H1 (cell line): ENCODE results near the gene NUDT6. TPM values are rescaled to one million over a fixed set of nuclear protein-coding genes. Genes with fewer than 3 reads are reported as not detected.

ENCODE experiments used
- BCL11A ChIP-seq, 2 experiments: IDR thresholded peaks; one replicate each; pipeline ENCODE4 v1.6.1; 2011; ENCODE audit warnings: low read depth in 2 of 2, low read length in 2 of 2, mild to moderate bottlenecking in 2 of 2
- BRCA1 ChIP-seq: IDR thresholded peaks from 2 replicates; pipeline ENCODE4 v1.6.1; 2012; ENCODE audit warnings: low read depth, low read length, improper control_type of control experiment
- GABPA ChIP-seq: IDR thresholded peaks from 2 replicates; pipeline ENCODE4 v1.6.1; 2011; ENCODE audit warnings: mild to moderate bottlenecking, low read length, moderate library complexity, borderline replicate concordance; ENCODE audit not compliant: insufficient read depth
- GTF2F1 ChIP-seq: IDR thresholded peaks from 2 replicates; pipeline ENCODE4 v1.6.1; 2012; ENCODE audit warnings: low read depth, low read length, improper control_type of control experiment, borderline replicate concordance
- NANOG ChIP-seq: IDR thresholded peaks from 2 replicates; pipeline ENCODE4 v1.6.1; 2011; ENCODE audit warnings: low read length, low read depth, mild to moderate bottlenecking, inconsistent platforms; ENCODE audit not compliant: insufficient read depth, poor library complexity, severe bottlenecking
- POLR2A ChIP-seq, 2 experiments: IDR thresholded peaks; 1 replicate in 1 of 2; 2 replicates in 1 of 2; pipeline ENCODE4 v1.6.1; 2011; ENCODE audit warnings: low read depth in 2 of 2, low read length in 2 of 2, mild to moderate bottlenecking in 2 of 2; ENCODE audit errors: control extremely low read depth in 1 of 2
- RBBP5 ChIP-seq: IDR thresholded peaks from 2 replicates; pipeline ENCODE4 v1.7.1; 2012; ENCODE audit warnings: low read depth, mild to moderate bottlenecking, inconsistent platforms, low read length, moderate library complexity, borderline replicate concordance
- SP1 ChIP-seq: IDR thresholded peaks from 2 replicates; pipeline ENCODE4 v1.6.1; 2011; ENCODE audit warnings: low read depth, low read length
- SP2 ChIP-seq: IDR thresholded peaks from 2 replicates; pipeline ENCODE4 v1.6.1; 2012; ENCODE audit warnings: mild to moderate bottlenecking, low read length, inconsistent platforms
- SRF ChIP-seq: IDR thresholded peaks from 2 replicates; pipeline ENCODE4 v1.6.1; 2011; ENCODE audit warnings: mild to moderate bottlenecking, low read depth, low read length, moderate library complexity
- TAF1 ChIP-seq: IDR thresholded peaks from 2 replicates; pipeline ENCODE4 v1.6.1; 2011; ENCODE audit warnings: mild to moderate bottlenecking, low read depth, low read length
- TAF7 ChIP-seq: optimal IDR thresholded peaks from 2 replicates; pipeline ENCODE3; 2011; ENCODE audit warnings: low read depth, mild to moderate bottlenecking, inconsistent platforms, low read length, moderate library complexity, borderline replicate concordance
- TBP ChIP-seq: IDR thresholded peaks from 2 replicates; pipeline ENCODE4 v1.6.1; 2011; ENCODE audit warnings: low read depth, low read length, improper control_type of control experiment
- USF2 ChIP-seq: IDR thresholded peaks from 2 replicates; pipeline ENCODE4 v1.6.1; 2011; ENCODE audit warnings: low read length, improper control_type of control experiment
- polyA plus RNA-seq, 7 experiments: library from polyadenylated mRNA; depleted of rRNA in 3 of 7; stranded (reverse) in 5 of 7; unstranded in 2 of 7; fragments of >200 nt in 5 of 7; fragments of 200-250 nt in 2 of 7; gene quantifications; 1 replicate in 5 of 7; 2 replicates in 1 of 7; 4 replicates in 1 of 7; pipeline versions ENCODE4 v1.2.1 to v1.2.3, GENCODE V29; 2011 to 2013; ENCODE audit warnings: missing spikeins in 2 of 7, mixed read lengths in 2 of 7
- total RNA-seq: library from RNA; stranded (reverse); fragmentation: NEBNext Ultra II Directional; extraction: Animal tissue kit (Norgen Biotek cat#: 25700); gene quantifications from 2 replicates; pipeline ENCODE4 v1.2.1, GENCODE V29; 2021
- TF ChIP-seq, protein P1 (sequence below): IDR thresholded peaks from 2 replicates; pipeline ENCODE4 v1.6.1; 2012; ENCODE audit warnings: low read length, inconsistent platforms

Gene NUDT6
- total and polyA plus RNA-seq, 2 of the 8 experiments (the other 6 are each of a cell fraction or from before 2014, with no cell fraction given) = 5.0 to 12.4 TPM

GRCh38 chr4:122922877-122923511, 597 bp upstream of the NUDT6 start (continued):
- TF ChIP-seq, protein P1, sequence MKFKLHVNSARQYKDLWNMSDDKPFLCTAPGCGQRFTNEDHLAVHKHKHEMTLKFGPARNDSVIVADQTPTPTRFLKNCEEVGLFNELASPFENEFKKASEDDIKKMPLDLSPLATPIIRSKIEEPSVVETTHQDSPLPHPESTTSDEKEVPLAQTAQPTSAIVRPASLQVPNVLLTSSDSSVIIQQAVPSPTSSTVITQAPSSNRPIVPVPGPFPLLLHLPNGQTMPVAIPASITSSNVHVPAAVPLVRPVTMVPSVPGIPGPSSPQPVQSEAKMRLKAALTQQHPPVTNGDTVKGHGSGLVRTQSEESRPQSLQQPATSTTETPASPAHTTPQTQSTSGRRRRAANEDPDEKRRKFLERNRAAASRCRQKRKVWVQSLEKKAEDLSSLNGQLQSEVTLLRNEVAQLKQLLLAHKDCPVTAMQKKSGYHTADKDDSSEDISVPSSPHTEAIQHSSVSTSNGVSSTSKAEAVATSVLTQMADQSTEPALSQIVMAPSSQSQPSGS = no peak
- TF ChIP-seq USF2 (no peak), NANOG (no peak), TBP (peak; percentile 50; the same call in 1 of the 2 replicates), TAF1 (peak; percentile 83), GTF2F1 (no peak; the same call in 1 of the 2 replicates), GABPA (peak; percentile 87; the same call in 1 of the 2 replicates), SP1 (peak; percentile 69; the same call in 1 of the 2 replicates), POLR2A (IDR thresholded peaks at IDR 0.05; ENCODE audit: control extremely low read depth in 1 of 2, low read depth in 2 of 2, low read length in 2 of 2) (peak in 1 of 2 experiments; percentile 66; a peak in 2 of 3 replicates), SP2 (no peak), SRF (no peak), TAF7 (peak; percentile 67), RBBP5 (no peak), BCL11A (IDR thresholded peaks at IDR 0.05; ENCODE audit: low read depth in 2 of 2, low read length in 2 of 2) (no peak), BRCA1 (no peak)
